ENCODE measurements around the gene OR7G1. TPM values are rescaled to one million over a fixed set of nuclear protein-coding genes. Genes with fewer than 3 reads are reported as not detected.
"Not testable (repeated sequence)": the region's sequence is repeated elsewhere in the genome, so short reads cannot be mapped to it uniquely, and the experiment has no call there.

Gene OR7G1
- total RNA-seq, 1 donor from 2014 or later: not detected

- no peak for FAIRE-seq
- DNase-seq (ENCODE audit: low spot score in 2 of 2): no peak
These were observed 28.8 kb downstream of the OR7G1 start, which contains the start of gene OR1M1 for GRCh38 chr19:9086761-9087160. Gene OR1M1, plus strand, starts transcription at chr19:9087061. Its CDS starts 6,184 bp downstream, at chr19:9093245.

- DNase-seq (ENCODE audit: low spot score in 2 of 2): no peak
- FAIRE-seq: no peak
These were observed 36.9 kb downstream of the OR7G1 start for GRCh38 chr19:9078651-9079050.

- FAIRE-seq (no peak), DNase-seq (ENCODE audit: low spot score in 2 of 2) (no peak)
These were observed 38.7 kb downstream of the OR7G1 start for GRCh38 chr19:9076901-9077300.

- peak; percentile 22 to 76 for DNase-seq (ENCODE audit: low spot score in 2 of 2)
- FAIRE-seq: no peak
These were observed 40.3 kb downstream of the OR7G1 start for GRCh38 chr19:9075064-9075949.

GRCh38 chr19:9073806-9074205 lies 41.8 kb downstream of the OR7G1 start:
- FAIRE-seq (no peak), DNase-seq (ENCODE audit: low spot score in 2 of 2) (no peak)

- DNase-seq (ENCODE audit: low spot score in 2 of 2); FAIRE-seq: not testable (repeated sequence)
These were observed 43.8 kb downstream of the OR7G1 start for GRCh38 chr19:9071720-9072119.

GRCh38 chr19:9070066-9070465 lies 45.5 kb downstream of the OR7G1 start:
- FAIRE-seq (no peak), DNase-seq (ENCODE audit: low spot score in 2 of 2) (no peak)

GRCh38 chr19:9065457-9066014 lies 50.0 kb downstream of the OR7G1 start:
- no peak for FAIRE-seq
- DNase-seq (ENCODE audit: low spot score in 2 of 2): no peak

Small RNA genes lying within 50 kb of the gene (small RNA-seq; reads per million reads assigned to genes)
- not detected for gene OR1M4P

Other genes starting within 250 kb of the OR7G1 start
- gene MUC16, start 105.4 kb downstream of the OR7G1 start, total RNA-seq: not detected
- gene OR1M1, start 28.7 kb downstream of the OR7G1 start, total RNA-seq: not detected
- not detected for gene OR7G2, start 8.3 kb downstream of the OR7G1 start, total RNA-seq
- gene OR7G3, start 11.2 kb upstream of the OR7G1 start, total RNA-seq: not detected
- gene ZNF317, start 24.6 kb upstream of the OR7G1 start, total RNA-seq: 17.1 TPM
- gene OR7D2, start 63.2 kb upstream of the OR7G1 start, total RNA-seq: not detected
- gene OR7D4, start 103.8 kb upstream of the OR7G1 start, total RNA-seq: not detected
- gene OR7E24, start 135.2 kb upstream of the OR7G1 start, total RNA-seq: not detected
- gene ZNF699, start 194.1 kb upstream of the OR7G1 start, total RNA-seq: 25.3 TPM
- gene ZNF559, start 208.4 kb upstream of the OR7G1 start, total RNA-seq: 42.8 TPM
- 8.2 TPM for gene ZNF177, start 247.2 kb upstream of the OR7G1 start, total RNA-seq

All from frontal cortex (tissue), 4 donors.